Measurements from ENCODE around the gene SPOCD1.

- TF ChIP-seq, protein P1, sequence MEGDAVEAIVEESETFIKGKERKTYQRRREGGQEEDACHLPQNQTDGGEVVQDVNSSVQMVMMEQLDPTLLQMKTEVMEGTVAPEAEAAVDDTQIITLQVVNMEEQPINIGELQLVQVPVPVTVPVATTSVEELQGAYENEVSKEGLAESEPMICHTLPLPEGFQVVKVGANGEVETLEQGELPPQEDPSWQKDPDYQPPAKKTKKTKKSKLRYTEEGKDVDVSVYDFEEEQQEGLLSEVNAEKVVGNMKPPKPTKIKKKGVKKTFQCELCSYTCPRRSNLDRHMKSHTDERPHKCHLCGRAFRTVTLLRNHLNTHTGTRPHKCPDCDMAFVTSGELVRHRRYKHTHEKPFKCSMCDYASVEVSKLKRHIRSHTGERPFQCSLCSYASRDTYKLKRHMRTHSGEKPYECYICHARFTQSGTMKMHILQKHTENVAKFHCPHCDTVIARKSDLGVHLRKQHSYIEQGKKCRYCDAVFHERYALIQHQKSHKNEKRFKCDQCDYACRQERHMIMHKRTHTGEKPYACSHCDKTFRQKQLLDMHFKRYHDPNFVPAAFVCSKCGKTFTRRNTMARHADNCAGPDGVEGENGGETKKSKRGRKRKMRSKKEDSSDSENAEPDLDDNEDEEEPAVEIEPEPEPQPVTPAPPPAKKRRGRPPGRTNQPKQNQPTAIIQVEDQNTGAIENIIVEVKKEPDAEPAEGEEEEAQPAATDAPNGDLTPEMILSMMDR (IDR thresholded peaks at IDR 0.05; ENCODE audit: low read depth, low read length, missing input control) = no peak
- TF ChIP-seq YY1 (IDR thresholded peaks at IDR 0.05) (no peak), TAF1 (conservative IDR thresholded peaks at IDR 0.05) (no peak), SP1 (IDR thresholded peaks at IDR 0.05) (no peak)
These were observed 62.8 kb downstream of the SPOCD1 start for GRCh38 chr1:31752952-31753475.

Measured in liver (tissue), 3 donors.